Bronchus fibroblast of lung (primary cell): Measurements from ENCODE around the gene ISY1. TPM values are rescaled to one million over a fixed set of nuclear protein-coding genes. Genes with fewer than 3 reads are reported as not detected.

Experiments used
- total RNA-seq: library from RNA; depleted of rRNA; stranded (reverse); fragments of >200 nt; gene quantifications from 2 replicates; pipeline ENCODE4 v1.2.3, GENCODE V29; 2015

The ISY1 gene
- total RNA-seq, result 19.6 and 21.4 TPM in 2 replicates

DNA sequence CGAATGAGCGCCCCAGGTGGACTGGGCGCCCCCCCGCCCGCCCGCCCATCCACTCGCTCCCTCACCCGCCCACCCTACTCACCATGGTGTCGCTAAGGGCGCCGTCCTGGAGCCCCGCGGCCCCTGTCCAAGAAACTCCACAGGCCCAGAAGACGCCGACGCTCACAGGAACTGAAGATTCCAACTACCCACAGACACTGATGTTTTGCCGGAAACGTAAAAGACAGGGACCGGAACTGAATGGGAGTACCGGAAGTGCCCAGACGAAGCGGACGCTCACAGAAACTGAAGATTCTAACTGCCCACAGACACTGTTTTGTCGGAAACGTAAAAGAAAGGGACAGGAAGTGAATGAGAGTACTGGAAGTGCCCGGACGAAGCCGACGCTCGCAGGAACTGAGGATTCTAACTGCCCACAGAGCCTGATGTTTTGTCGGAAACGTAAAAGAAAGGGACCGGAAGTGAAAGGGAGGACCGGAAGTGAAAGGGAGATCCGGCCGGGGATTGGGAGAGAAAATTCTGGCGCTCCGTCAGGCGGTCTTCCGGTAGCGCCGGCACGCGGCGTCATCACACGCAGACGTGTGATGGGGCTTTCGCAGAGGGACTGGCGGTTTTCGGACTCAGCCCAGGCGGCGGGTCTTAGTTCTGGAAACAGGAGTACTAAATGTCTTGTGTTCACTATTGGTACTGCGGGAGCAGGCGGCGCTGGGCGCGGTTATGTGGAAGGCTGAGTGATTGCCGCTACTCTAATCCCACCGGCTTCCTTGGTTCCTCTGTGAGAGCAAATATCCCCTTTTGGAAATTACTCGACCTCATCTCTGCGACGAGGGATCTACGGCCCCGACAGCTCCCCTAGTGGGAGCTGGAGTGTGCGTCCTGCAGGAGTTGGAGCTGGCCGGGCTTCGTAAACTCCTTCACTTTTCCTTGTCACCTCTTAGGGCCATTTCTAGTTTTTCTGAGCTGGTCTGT is at the start of gene ISY1:
ISY1 (minus strand) TSS at position 173 of the 969 bp plus-strand sequence; CDS start at position 85, 88 bp downstream.

DNA sequence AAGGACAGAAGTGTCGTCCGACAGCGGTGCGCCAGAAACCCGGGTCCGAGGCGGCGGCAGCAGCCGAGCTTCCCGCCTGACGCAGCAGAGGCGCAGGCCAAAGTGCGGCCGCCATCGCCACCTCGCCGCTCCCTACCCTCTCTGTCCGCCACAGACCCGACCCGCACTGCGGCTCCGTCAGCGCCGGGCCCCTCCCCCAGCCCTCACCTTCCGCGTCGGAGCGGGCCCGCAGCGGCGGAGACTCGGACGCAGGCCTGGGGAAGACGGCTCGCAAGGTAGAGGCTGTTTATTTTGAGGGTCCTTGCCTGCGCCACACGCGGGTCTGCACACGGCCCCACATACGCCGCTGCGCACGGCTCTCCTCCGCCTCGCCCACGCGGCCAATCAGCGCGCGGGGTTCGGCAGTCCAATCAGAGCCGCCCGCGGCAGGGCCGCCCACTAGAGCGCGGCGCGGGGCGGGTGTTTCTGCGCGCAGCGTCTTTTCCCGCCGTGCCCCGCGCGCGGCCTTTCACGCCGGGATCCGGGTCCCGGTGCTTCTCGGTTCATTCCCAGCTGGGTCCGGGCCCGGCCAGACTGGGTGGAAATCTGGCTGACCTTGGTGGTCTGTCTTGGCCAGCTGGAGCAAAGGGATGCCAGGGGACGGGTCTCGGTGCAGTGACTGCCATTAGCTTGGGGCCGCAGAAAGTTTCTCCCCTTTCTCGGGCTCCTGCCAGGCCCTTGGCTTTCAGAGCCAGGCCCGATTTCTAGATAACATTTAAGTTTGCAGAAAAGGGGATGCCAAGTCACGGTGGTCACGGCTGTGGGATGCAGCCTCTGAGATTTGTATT is 22.9 kb upstream of the ISY1 start, which contains the start of gene CNBP:
CNBP (minus strand) TSS at position 328 of the 827 bp plus-strand sequence. CDS start 12,139 bp downstream, outside the sequence.

DNA sequence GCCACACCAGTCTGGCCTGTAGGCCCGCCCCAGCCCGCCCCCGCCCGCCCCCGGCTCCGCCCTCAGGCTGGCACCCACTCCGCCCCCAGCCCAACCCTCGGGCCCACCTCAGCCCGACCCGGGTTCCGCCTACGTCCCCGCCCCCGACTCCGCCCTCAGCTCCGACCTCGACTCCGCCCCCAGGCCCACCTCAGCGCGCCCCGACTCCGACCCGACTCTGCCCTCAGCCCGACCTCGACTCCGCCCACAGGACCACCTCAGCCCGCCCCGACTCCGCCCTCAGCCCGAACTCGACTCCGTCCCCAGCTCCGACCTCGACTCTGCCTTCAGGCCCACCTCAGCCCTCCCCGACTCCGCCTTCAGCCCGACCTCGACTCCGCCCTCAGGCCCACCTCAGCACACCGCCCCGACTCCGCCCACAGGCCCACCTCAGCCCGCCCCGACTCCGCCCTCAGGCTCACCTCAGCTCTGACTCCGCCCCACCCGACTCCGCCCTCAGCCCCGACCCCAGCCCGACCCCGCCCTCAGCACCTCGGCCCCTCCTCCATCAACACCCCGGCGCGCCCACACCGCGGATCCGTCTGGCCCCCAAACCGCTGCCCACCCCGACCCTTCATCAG is 39.0 kb downstream of the ISY1 start, which contains the start of gene RAB43:
RAB43 (minus strand) TSS at position 13 of the 620 bp plus-strand sequence. CDS start 315 bp downstream, outside the sequence.

Other genes starting within 250 kb of the ISY1 start
- not detected in 2 replicates for gene CFAP92, start 167.0 kb downstream of the ISY1 start, total RNA-seq
- gene EFCC1, start 159.8 kb downstream of the ISY1 start, total RNA-seq, result not detected in 2 replicates
- not detected in 2 replicates for gene GP9, start 100.3 kb downstream of the ISY1 start, total RNA-seq
- 12.9 and 15.0 TPM in 2 replicates for gene RAB43, start 39.3 kb downstream of the ISY1 start, total RNA-seq
- 243 TPM in 2 replicates for gene CNBP, start 22.8 kb upstream of the ISY1 start, total RNA-seq
- 223 and 242 TPM in 2 replicates for gene COPG1, start 88.5 kb upstream of the ISY1 start, total RNA-seq
- 24.5 and 29.1 TPM in 2 replicates for gene HMCES, start 117.8 kb upstream of the ISY1 start, total RNA-seq